Fibroblast of skin of back (primary cell): ENCODE results near the gene MILR1. TPM values are rescaled to one million over a fixed set of nuclear protein-coding genes. Genes with fewer than 3 reads are reported as not detected.
"Not testable (repeated sequence)": the region's sequence is repeated elsewhere in the genome, so short reads cannot be mapped to it uniquely, and the experiment has no call there.

Experiments
- DNase-seq: peaks from one replicate; pipeline ENCODE4 v3.0.0-alpha.2; 2013
- polyA plus RNA-seq, 2 experiments: library from polyadenylated mRNA; unstranded; fragments of 120-200 nt; gene quantifications; one replicate each; pipeline ENCODE4 v1.2.1, GENCODE V29; 2013; ENCODE audit not compliant: insufficient read length in 2 of 2

MILR1 gene, protein sequence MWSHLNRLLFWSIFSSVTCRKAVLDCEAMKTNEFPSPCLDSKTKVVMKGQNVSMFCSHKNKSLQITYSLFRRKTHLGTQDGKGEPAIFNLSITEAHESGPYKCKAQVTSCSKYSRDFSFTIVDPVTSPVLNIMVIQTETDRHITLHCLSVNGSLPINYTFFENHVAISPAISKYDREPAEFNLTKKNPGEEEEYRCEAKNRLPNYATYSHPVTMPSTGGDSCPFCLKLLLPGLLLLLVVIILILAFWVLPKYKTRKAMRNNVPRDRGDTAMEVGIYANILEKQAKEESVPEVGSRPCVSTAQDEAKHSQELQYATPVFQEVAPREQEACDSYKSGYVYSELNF
- polyA plus RNA-seq (2013, experiment 1 of 2; ENCODE audit: insufficient read length) = not detected
- polyA plus RNA-seq (2013, experiment 2 of 2; ENCODE audit: insufficient read length) = not detected

DNA sequence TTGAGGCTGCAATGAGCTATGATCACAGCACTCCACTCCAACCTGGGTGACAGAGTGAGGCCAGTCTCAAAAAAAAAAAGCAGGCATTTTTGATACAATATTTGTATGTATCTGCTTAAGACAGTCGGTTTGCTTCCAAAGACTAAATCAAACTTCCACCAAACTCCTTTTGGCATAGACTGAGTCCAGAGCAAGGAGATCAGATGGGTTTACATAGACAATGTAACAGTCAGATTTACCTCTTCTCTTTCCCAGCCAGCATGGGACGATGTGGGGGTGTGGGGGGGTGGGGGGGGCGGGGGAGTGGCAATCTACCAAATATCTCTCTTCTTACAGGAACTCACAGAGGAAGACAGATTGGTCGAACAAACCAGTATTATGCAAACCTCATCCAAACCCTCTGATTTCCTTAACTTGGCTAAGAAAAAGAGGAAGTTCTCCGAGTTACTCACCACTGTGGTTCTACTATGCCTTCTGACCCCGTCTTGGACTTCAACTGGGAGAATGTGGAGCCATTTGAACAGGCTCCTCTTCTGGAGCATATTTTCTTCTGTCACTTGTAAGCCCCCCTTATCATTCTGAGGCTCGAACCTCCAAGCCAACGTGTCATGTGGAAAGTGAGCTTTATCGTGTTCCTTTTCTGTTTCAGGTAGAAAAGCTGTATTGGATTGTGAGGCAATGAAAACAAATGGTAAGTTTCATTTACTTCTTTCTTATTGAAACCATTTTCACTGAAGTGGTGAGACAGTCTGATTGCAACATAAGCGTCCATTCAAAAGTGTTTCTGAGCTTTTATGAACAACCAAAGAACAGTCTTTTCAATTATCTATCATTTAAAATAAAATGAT, at the start of gene MILR1:
Gene MILR1, plus strand, starts transcription at position 451 of the 848 bp plus-strand sequence. Its CDS starts 54 bp downstream, at position 505.
- peak; percentile 48 for DNase-seq

- DNase-seq = no peak
These were observed 49.2 kb upstream of the MILR1 start for GRCh38 chr17:64399767-64400156.

DNA sequence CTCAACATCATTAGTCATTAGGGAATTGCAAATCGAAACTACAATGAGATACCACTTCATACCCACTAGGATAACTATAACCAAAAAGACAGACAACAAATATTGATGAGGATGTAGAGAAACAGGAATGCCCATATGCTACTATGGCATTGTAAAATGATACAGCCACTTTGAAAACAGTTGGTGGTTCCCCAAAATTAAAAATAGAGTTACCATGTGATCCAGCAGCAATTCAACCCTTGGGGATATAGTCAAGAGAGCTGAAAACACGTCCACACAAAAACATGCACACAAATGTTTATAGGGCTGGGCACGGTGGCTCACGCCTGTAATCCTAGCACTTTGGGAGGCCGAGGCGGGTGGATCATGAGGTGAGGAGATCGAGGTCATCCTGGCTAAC, 48.3 kb upstream of the MILR1 start:
- DNase-seq = no peak

DNA sequence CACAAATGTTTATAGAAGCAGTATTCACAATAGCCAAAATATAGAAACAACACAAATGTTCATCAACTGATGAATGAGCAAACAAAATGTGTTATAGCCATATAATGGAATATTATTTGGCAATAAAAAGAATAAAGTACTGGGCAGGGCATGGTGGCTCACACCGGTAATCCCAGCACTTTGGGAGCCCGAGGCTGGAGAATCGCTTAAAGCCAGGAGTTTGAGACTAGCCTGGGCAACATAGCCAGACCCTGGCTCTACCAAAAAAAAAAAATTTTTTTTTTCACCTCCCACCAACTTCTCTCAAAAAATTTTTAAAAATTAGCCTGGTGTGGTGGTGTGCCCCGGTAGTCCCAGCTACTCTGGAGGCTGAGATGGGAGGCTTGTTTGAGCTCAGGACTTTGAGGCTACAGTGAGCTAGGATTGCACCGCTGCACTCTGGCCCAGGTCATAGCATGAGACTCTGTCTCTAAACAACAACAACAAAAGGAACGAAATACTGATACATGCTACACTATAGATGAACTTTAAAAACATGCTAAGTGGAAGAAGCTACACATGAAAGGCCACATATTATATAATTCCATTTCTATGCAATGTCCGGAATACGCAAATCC, 47.6 kb upstream of the MILR1 start:
- DNase-seq = no peak

- peak; percentile 13 for DNase-seq
These were observed 47.0 kb upstream of the MILR1 start for GRCh38 chr17:64401941-64402340.

- no peak for DNase-seq
These were observed 46.4 kb upstream of the MILR1 start for GRCh38 chr17:64402469-64402868.

GRCh38 chr17:64403881-64404460, 44.9 kb upstream of the MILR1 start:
- DNase-seq = no peak

DNA sequence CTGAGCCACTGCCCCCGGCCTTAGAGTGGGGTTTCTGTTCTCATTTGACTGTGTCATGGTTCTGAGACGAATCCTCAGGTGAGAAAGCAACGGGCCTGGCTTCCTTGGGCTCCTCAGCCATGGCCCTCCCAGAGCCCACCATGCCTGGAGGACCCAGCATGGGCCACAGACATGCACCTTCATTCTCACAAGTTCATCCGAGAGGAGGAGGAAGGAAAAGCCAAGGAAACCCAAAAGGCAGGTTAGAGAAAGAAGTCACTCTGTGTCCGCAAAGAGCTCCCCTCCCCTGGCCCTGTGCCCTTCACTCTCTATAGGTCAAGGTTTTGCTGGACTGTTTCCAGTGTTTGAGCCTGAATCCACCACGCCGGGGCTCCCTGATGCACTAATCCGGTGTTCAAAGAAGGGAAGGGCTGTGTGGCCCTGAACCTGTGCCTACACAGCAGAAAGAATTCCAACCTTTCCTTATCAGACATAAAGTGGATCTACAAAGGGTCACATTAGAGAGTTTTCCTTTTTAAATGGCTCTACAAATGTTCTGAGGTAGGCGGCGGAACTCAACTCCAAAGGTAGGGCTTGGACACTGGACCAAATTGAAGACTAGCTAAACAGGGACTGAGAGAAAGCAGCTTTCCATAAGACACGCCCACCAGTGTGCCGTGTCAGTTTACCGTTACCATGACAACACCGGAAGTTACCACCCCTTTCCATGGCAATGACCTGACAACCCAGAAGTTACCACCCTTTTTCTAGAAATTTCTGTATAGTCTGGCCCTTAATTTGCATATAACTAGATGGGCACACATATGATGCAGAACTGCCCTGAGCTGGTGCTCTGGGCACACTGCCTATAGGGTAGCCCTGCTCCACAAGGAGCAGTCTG, 42.4 kb upstream of the MILR1 start:
- DNase-seq = no peak

DNA sequence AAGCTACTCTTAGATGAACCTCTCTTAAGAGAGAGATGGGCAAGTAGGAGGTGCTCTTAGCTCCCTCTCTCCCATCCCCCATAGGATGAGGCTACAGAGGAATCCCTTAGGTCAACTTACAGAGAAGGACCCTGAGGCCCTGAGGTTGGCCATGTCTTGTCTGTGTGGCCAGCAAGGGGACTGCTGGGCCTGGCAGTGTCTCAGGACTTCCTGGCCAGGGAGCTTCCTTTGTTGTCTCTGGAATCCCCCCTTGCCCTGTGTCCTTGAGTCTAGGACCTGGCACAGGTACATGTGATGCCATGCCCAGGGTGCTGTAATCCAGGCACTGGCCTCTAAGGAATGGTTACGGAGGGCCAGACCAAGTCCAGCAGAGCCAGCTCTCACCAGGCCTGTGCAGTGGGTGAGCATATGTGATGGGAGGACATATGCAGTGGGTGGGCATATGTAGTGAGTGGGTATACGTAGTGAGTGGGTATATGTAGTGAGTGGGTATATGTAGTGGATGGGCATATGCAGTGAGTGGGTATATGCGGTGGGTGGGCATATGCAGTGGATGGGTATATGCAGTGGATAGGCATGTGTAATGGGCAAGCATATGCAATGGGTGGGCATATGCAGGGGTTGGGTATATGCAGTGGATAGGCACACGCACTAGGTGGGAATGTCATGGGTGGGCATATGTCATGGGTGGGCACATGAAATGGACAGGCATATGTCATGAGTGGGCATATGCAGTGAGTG, 38.0 kb upstream of the MILR1 start:
- no peak for DNase-seq

- DNase-seq = peak; percentile 20
These were observed 36.7 kb upstream of the MILR1 start for GRCh38 chr17:64411999-64412771.

DNA sequence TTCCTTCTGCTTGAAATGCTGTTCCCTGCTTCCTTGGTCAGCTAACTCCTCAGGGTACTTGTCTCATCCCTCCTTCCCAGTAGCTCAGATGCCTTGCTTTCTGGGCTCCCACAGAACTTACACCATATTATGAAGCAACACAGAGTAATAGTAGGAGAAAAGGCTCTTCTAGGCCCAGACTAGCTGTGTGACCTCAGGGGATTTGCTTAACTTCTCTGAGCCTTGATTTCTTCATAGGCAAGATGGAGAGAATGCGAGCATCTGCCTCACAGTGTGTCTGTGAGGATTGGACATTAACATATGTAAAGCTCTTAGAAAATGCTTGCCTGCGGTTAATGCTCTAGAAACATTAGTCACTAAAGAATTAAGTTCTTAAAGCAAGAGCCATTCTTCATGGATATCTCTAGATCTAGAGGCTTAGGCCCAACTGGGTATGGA, 36.0 kb upstream of the MILR1 start:
- DNase-seq = no peak

DNA sequence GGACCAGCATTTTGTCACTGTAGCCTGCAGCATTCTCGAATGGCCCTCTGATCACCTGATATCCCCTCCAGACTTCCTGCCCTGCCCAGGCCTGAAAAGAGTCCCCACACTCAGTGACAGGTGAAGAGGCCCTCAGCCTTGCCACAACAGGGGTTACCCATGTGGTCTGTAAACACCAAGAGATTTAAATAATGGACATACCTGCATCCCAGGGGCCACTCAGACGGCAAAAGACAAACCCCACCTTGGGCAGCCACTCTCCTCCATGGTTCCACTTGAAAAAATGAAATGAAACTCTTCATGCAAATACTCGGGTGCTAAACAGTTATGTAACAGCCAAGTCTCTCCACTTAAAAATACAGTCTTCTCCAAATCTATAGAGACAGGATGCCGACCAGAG, 35.4 kb upstream of the MILR1 start:
- DNase-seq = no peak

DNA sequence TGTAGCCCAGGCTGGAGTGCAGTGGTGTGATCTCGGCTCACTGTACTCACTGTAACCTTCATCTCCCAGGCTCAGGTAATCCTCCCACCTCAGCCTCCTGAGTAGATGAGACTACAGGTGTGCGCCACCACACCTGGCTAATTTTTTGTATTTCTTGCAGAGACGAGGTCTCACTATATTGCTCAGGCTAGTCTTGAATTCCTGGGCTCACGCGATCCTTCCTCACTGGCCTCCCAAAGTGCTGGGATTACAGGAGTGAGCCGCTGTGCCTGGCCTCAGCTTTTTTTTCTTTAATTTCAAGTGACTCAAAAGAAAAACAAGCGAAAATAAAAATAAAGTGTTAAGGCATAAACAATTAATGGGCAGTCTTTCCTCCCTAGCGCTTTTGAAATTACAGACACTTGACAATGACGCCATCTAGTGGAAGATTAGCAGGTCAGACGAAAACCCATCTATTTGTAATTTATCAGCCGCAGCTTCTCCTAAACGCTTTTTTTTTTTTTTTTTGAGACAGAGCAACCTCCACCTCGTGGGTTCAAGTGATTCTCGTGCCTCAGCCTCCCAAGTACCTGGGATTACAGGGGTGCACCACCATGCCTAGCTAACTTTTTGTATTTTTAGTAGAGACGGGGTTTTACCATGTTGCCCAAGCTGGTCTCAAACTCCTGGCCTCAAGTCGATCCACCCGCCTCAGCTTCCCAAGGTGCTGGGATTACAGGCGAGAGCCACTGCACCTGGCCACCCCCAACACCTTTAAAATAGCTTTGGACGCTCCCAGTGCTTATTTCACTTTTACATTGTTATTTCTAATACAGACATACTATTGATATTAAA, 30.2 kb upstream of the MILR1 start:
- DNase-seq = peak; percentile 75

GRCh38 chr17:64420143-64420670, 28.7 kb upstream of the MILR1 start:
- peak; percentile 85 for DNase-seq

DNA sequence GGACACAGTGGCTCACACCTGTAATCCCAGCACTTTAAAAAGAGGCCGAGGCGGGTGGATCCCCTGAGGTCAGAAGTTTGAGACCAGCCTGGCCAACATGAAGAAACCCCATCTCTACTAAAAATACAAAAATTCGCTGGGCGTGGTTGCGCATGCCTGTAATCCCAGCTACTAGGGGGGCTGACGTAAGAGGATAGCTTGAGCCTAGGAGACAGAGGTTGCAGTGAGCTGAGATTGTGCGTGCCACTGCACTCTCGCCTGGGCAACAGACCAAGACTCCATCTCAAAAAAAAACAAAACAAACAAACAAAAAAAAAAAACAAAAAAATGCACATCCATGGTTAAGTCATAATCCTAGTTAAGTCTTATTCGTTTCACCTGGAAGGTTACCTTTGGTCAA, 26.8 kb upstream of the MILR1 start:
- not testable (repeated sequence) for DNase-seq

DNA sequence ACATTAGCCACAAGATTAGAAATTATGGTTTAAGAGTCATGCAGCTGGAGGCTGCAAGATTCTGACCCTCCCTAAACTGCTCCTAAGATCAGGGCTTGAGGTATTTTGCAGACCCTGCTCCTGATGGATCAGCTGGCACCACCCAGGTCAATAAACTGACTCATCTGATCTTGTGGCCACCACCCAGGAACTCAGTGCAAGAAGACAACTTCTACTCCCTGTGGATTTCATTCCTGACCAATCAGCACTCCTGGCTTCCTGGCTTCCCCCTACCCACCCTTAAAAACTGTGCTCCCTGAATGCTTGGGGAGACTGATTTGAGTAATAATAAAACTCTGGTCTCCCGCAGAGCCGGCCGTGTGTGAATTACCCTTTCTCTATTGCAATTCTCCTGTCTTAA, 25.0 kb upstream of the MILR1 start:
- peak; percentile 38 for DNase-seq

DNA sequence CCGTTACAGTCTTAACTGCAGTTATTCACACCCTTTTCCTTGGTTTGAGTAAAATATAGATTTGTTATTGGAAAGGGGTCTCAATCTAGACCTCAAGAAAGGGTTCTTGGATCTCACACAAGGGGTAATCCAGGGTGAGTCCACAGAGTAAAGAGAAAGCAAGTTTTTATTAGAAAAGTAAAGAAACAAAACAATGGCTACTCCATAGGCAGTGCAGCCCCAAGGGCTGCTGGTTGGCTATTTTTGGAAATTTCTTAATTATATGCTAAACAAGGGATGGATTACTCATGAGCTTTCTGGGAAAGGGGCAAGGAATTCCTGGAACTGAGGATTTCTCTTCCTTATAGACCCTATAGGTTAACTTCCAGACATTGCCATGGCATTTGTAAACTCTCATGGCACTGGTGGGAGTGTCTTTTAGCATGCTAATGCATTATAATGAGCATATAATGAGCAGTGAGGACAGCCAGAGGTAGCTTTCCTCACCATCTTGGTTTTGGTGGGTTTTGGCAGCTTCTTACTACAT, 24.5 kb upstream of the MILR1 start:
- DNase-seq = peak; percentile 33

- DNase-seq = no peak
These were observed 23.7 kb upstream of the MILR1 start for GRCh38 chr17:64425191-64425590.

DNA sequence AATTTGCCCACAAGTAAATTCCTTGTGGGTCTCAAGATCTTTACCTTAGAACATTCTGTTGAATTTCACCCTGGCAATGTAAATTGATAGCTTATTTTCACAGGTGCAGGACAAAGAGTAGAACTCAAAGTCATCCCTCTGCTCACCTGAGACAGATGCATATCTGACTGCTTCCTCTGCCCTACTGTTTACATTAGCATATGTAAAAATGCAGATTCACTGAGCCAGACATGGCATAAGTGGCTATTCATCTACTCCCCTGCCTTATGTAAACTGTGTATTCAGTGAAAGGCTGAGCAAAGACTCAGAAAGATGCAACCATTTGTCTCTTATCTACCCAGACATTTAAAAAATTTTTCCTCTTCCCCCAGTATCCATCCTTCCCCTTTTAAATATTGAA, 22.3 kb upstream of the MILR1 start:
- DNase-seq = no peak
